AG09319 (cell line): Measurements from ENCODE around the gene GNG8.

Experiments used
- DNase-seq: peaks from one replicate; pipeline ENCODE4 v3.0.0-alpha.2; 2010; ENCODE audit warnings: low read depth; ENCODE audit errors: extremely low read depth
- CTCF ChIP-seq: IDR thresholded peaks from 2 replicates; pipeline ENCODE4 v1.5.1; 2011; ENCODE audit warnings: low read depth, mild to moderate bottlenecking, inconsistent platforms, low read length, moderate library complexity

The GNG8 gene

GRCh38 chr19:46623915-46624502, 12.0 kb downstream of the GNG8 start:
- no peak for TF ChIP-seq CTCF
- no peak for DNase-seq

- no peak for DNase-seq
- no peak for TF ChIP-seq CTCF
Observed at GRCh38 chr19:46622118-46622446, 13.9 kb downstream of the GNG8 start.

DNA sequence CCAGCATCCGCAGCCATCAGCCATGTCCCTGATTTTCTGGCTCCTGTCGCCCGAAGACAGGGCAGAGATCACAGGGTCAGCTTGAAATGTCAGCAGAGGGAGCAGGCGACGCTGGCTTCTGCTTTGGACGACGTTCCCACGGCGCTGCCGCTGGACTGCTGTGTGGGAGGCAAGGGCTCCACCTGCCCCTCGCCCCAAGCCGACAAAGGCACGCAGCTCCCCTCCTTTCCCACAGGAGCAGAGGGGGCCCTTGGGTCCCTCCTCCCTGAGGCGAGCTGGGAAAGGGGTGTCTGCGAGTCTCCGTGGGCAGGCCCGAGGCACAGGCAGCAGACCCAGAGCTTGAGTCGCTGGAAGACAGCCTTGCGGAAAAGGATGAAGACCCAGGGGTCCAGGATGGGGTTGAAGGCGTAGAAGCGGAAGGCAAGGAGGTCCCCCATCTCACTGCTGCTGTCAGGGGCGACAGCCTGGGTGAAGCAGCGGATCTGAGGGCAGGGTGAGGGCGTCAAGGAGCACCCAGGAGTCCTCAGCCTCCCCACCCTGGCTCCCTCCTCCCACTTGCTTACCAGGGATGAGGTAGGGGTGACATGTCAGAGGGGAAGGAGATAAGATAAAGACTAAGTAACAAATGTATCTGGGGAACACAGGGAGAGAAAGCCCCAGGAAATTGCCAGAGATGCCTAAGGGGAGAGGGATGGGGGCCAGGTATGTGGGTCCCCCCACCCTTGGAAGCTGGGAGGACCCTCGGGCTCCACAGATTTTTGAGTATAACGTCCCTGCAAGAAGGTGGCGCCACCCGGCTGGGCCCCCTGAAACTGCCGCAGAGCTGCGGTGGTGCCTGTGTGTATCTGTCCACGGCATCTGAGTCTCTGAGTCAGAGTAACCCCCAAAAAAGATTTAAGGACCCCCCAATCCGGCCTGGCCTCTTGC, 14.5 kb downstream of the GNG8 start:
- no peak for DNase-seq
- no peak; the same call in 1 of the 2 replicates for TF ChIP-seq CTCF

DNA sequence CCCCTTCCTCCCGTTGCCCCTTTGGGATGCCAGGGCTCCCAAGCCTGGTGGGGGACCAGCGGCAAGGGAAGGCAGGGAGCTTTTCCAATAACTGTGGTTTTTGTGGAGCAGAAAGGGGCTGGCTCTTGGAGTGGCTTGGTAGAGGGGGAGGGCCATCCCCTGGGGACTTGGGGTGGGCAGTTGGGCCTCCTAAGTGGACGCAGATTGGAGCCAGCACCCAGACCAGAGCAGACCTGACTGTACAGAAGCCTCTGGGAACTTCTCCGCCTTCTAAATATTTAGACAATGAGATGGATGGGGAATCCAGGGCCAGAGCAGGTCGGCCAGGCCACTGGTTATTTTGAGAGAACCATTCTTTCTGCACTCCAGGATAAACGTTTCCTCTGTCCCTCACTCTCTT, 15.3 kb downstream of the GNG8 start:
- DNase-seq = no peak
- TF ChIP-seq CTCF = no peak

GRCh38 chr19:46620267-46620666, 15.7 kb downstream of the GNG8 start:
- no peak for DNase-seq
- TF ChIP-seq CTCF = no peak

DNA sequence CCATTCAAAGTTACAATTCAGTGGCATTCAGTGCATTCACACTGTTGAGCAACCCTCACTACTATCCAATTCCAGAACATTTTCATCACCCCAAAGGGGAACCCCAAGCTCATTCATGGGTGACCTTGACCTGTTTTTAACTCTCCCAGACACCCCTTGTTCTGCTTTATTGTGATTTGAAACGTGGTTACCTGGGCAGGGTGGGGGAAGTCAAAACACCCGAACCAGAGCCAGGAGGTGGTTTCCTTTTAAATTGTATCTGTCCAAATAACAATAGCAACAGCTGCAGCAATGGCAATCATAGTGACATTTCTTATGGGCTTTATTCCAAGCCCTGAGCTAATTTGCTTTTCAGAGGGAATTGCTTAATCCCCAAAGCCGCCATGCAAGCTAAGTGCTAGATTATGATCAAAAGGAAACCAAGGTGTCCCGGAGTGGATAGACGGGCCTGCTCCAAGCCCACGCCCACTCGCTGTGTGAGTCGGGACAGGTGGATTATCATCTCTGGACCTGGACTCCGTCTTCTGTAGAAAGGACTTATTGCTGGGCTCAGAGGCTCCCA, 17.3 kb downstream of the GNG8 start:
- TF ChIP-seq CTCF = no peak
- DNase-seq = no peak

DNA sequence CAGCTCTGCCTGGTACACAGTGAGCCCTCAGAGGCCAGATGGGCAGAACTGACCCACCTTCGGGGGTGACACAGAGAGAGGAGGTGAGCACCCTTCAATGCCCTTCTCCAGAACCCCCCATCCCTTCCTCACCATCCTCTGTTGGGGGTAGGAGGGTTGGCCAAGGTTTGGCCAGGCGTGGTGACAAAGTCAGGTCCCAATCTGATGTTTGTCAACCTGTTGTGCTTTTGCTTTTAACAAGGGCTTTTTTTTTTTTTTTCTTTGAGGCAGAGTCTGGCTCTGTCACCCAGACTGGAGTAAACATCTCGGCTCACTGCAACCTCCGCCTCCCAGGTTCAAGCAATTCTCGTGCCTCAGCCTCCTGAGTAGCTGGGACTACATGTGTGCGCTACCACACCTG, 18.4 kb downstream of the GNG8 start:
- no peak for TF ChIP-seq CTCF
- DNase-seq = no peak
